NCI-H1105 treated with DMSO at 0.1 percent for 48 hours (cell line): Measurements from ENCODE around the gene ERMN.

ENCODE experiments used
- DNase-seq: peaks from one replicate; lab custom pipeline; 2025; lab: John Stamatoyannopoulos, UW

The ERMN gene

GRCh38 chr2:157329524-157329923, 3.9 kb upstream of the ERMN start:
- peak; percentile 88 for DNase-seq

GRCh38 chr2:157327621-157328500, 2.2 kb upstream of the ERMN start:
- DNase-seq, result peak; percentile 59

- DNase-seq, result no peak
Observed at GRCh38 chr2:157327200-157327599, 1.6 kb upstream of the ERMN start.

- DNase-seq, result peak; percentile 4
Observed at GRCh38 chr2:157326698-157327097, 1.1 kb upstream of the ERMN start.

- DNase-seq, result no peak
Observed at GRCh38 chr2:157324331-157324843, 1.2 kb downstream of the ERMN start.

- DNase-seq, result no peak
Observed at GRCh38 chr2:157322432-157322831, 3.2 kb downstream of the ERMN start.

- no peak for DNase-seq
Observed at GRCh38 chr2:157321466-157321865, 4.2 kb downstream of the ERMN start.

- no peak for DNase-seq
Observed at GRCh38 chr2:157320409-157320808, 5.2 kb downstream of the ERMN start.

GRCh38 chr2:157319795-157320194, 5.8 kb downstream of the ERMN start:
- no peak for DNase-seq

- no peak for DNase-seq
Observed at GRCh38 chr2:157318884-157319283, 6.7 kb downstream of the ERMN start.

GRCh38 chr2:157315901-157316300, 9.7 kb downstream of the ERMN start:
- no peak for DNase-seq

- no peak for DNase-seq
Observed at GRCh38 chr2:157312866-157313486, 12.6 kb downstream of the ERMN start.

- DNase-seq, result no peak
Observed at GRCh38 chr2:157311706-157312105, 13.9 kb downstream of the ERMN start.

GRCh38 chr2:157309878-157310277, 15.7 kb downstream of the ERMN start:
- DNase-seq, result no peak

GRCh38 chr2:157307021-157307420, 18.6 kb downstream of the ERMN start:
- DNase-seq, result no peak

- no peak for DNase-seq
Observed at GRCh38 chr2:157305723-157306110, 19.9 kb downstream of the ERMN start.

- no peak for DNase-seq
Observed at GRCh38 chr2:157304811-157305722, 20.6 kb downstream of the ERMN start.

GRCh38 chr2:157303612-157304011, 22.0 kb downstream of the ERMN start:
- DNase-seq, result no peak

GRCh38 chr2:157302492-157303099, 23.0 kb downstream of the ERMN start:
- peak; percentile 16 for DNase-seq

- no peak for DNase-seq
Observed at GRCh38 chr2:157301307-157301706, 24.3 kb downstream of the ERMN start.

GRCh38 chr2:157296958-157297357, 28.7 kb downstream of the ERMN start:
- no peak for DNase-seq

GRCh38 chr2:157296490-157296889, 29.1 kb downstream of the ERMN start:
- no peak for DNase-seq
